ENCODE results near the gene MCTP1.

GRCh38 chr5:95235439-95235982 lies 49.4 kb downstream of the MCTP1 start:
- TF ChIP-seq POLR2A (IDR thresholded peaks at IDR 0.05; ENCODE audit: low read depth, low read length) (no peak), POLR2AphosphoS5 (IDR thresholded peaks at IDR 0.05; ENCODE audit: low read depth, low read length) (no peak)
